ENCODE results near the gene TMC6.
A peak's percentile ranks its signal among the peaks of the same experiment; 100 is the strongest.
"Not testable (repeated sequence)": the region's sequence is repeated elsewhere in the genome, so short reads cannot be mapped to it uniquely, and the experiment has no call there.

TMC6 gene

GRCh38 chr17:78141437-78142118 lies 13.0 kb upstream of the TMC6 start:
- peak overlapping the region; percentile 98 for H2BK12ac ChIP-seq (ENCODE audit: low read length)
- no peak overlapping the region for H2BK5ac ChIP-seq (ENCODE audit: low read length)
- H2AK5ac ChIP-seq (ENCODE audit: low read depth, low read length): peak overlapping the region; percentile 92
- peak overlapping the region; percentile 74 for H3K18ac ChIP-seq (ENCODE audit: low read length)
- H2BK120ac ChIP-seq (ENCODE audit: low read depth, low read length): peak overlapping the region; percentile 91
- H2AFZ ChIP-seq (ENCODE audit: low read length): no peak overlapping the region
- DNase-seq (ENCODE audit: low spot score): no peak
- H4K8ac ChIP-seq (ENCODE audit: low read depth, low read length): no peak overlapping the region
- no peak overlapping the region for H3K4ac ChIP-seq (ENCODE audit: low read length)
- peak overlapping the region; percentile 81 for H2BK15ac ChIP-seq (ENCODE audit: low read length)
- no peak overlapping the region for H3K27ac ChIP-seq (replicated peaks; ENCODE audit: low read length)
- H3K9me3 ChIP-seq (replicated peaks in 1 of 2; ENCODE audit: control insufficient read depth in 2 of 2, insufficient read depth in 1 of 2, low read depth in 1 of 2, low read length in 2 of 2): peaks cover 0 to 2% of the 10 kb centered on the region in 2 donors
- no peak overlapping the region for H4K91ac ChIP-seq (ENCODE audit: low read depth, low read length, poor library complexity)
- peaks cover 3 to 6% of the 10 kb centered on the region in 2 donors for H3K4me1 ChIP-seq (ENCODE audit: control insufficient read depth in 2 of 2, insufficient read depth in 1 of 2, low read depth in 1 of 2, low read length in 2 of 2)
- peaks cover 0 to 36% (median 3%) of the 10 kb centered on the region in 3 experiments for H3K27me3 ChIP-seq (ENCODE audit: control insufficient read depth in 3 of 3, insufficient read depth in 3 of 3, low read depth in 1 of 3, low read length in 3 of 3)
- no peak overlapping the region for H3K4me2 ChIP-seq (ENCODE audit: insufficient read depth, low read length, poor library complexity, severe bottlenecking)
- H3K9ac ChIP-seq (ENCODE audit: low read depth, low read length, poor library complexity): peak overlapping the region; percentile 44
- H3K23ac ChIP-seq (ENCODE audit: low read depth, low read length, poor library complexity): peak overlapping the region; percentile 80
- peaks cover 2% of the 10 kb centered on the region for H3K79me1 ChIP-seq (ENCODE audit: low read depth, low read length)
- no CpG with 5 or more reads among the region's 20 CpGs for WGBS, 2 donors (ENCODE audit: extremely low coverage in 2 of 2, insufficient read length in 2 of 2, insufficient replicate concordance in 1 of 2)
- H3K4me3 ChIP-seq (ENCODE audit: low read length in 2 of 2): no peak overlapping the region
- peak overlapping the region; percentile 94 for H3K14ac ChIP-seq (ENCODE audit: low read length)
- H3K36me3 ChIP-seq (replicated peaks in 1 of 2; ENCODE audit: control insufficient read depth in 2 of 2, insufficient read depth in 2 of 2, low read length in 2 of 2): no peaks in the 10 kb centered on the region

- H3K4ac ChIP-seq (ENCODE audit: low read length): no peak overlapping the region
- WGBS, 2 donors (ENCODE audit: extremely low coverage in 2 of 2, insufficient read length in 2 of 2, insufficient replicate concordance in 1 of 2): no CpG with 5 or more reads among the region's 58 CpGs
- peak overlapping the region; percentile 22 for H2BK12ac ChIP-seq (ENCODE audit: low read length)
- H4K91ac ChIP-seq (ENCODE audit: low read depth, low read length, poor library complexity): no peak overlapping the region
- peak overlapping the region; percentile 95 for H3K18ac ChIP-seq (ENCODE audit: low read length)
- H3K4me2 ChIP-seq (ENCODE audit: insufficient read depth, low read length, poor library complexity, severe bottlenecking): peak overlapping the region; percentile 40
- no peak overlapping the region for H3K14ac ChIP-seq (ENCODE audit: low read length)
- H3K4me3 ChIP-seq (ENCODE audit: low read length in 2 of 2): no peak overlapping the region
- peak overlapping the region; percentile 81 for H2BK15ac ChIP-seq (ENCODE audit: low read length)
- no peak overlapping the region for H3K27ac ChIP-seq (replicated peaks; ENCODE audit: low read length)
- peak; percentile 92 for DNase-seq (ENCODE audit: low spot score)
- no peak overlapping the region for H2BK5ac ChIP-seq (ENCODE audit: low read length)
- peak overlapping the region; percentile 97 for H2AK5ac ChIP-seq (ENCODE audit: low read depth, low read length)
- H3K36me3 ChIP-seq (replicated peaks in 1 of 2; ENCODE audit: control insufficient read depth in 2 of 2, insufficient read depth in 2 of 2, low read length in 2 of 2): no peaks in the 10 kb centered on the region
- H3K9me3 ChIP-seq (replicated peaks in 1 of 2; ENCODE audit: control insufficient read depth in 2 of 2, insufficient read depth in 1 of 2, low read depth in 1 of 2, low read length in 2 of 2): no peaks in the 10 kb centered on the region
- H3K23ac ChIP-seq (ENCODE audit: low read depth, low read length, poor library complexity): peak overlapping the region; percentile 98
- peak overlapping the region; percentile 81 for H2BK120ac ChIP-seq (ENCODE audit: low read depth, low read length)
- peaks cover 3 to 6% of the 10 kb centered on the region in 2 donors for H3K4me1 ChIP-seq (ENCODE audit: control insufficient read depth in 2 of 2, insufficient read depth in 1 of 2, low read depth in 1 of 2, low read length in 2 of 2)
- H3K79me1 ChIP-seq (ENCODE audit: low read depth, low read length): peaks cover 2% of the 10 kb centered on the region
- H3K9ac ChIP-seq (ENCODE audit: low read depth, low read length, poor library complexity): peak overlapping the region; percentile 70
- no peak overlapping the region for H2AFZ ChIP-seq (ENCODE audit: low read length)
- peak overlapping the region; percentile 82 for H4K8ac ChIP-seq (ENCODE audit: low read depth, low read length)
- H3K27me3 ChIP-seq (ENCODE audit: control insufficient read depth in 3 of 3, insufficient read depth in 3 of 3, low read depth in 1 of 3, low read length in 3 of 3): peaks cover 0 to 32% (median 3%) of the 10 kb centered on the region in 3 experiments
Measured at GRCh38 chr17:78140169-78141051, 11.9 kb upstream of the TMC6 start.

GRCh38 chr17:78139861-78140168 lies 11.3 kb upstream of the TMC6 start:
- DNase-seq (ENCODE audit: low spot score): not testable (repeated sequence)
- no CpG with 5 or more reads among the region's 12 CpGs for WGBS, 2 donors (ENCODE audit: extremely low coverage in 2 of 2, insufficient read length in 2 of 2, insufficient replicate concordance in 1 of 2)
- peak overlapping the region; percentile 89 for H2AK5ac ChIP-seq (ENCODE audit: low read depth, low read length)

More at GRCh38 chr17:78139861-78140168, 11.3 kb upstream of the TMC6 start:
- H3K9ac ChIP-seq (ENCODE audit: low read depth, low read length, poor library complexity); H3K27ac ChIP-seq (replicated peaks; ENCODE audit: low read length); H2BK12ac ChIP-seq (ENCODE audit: low read length); H3K4ac ChIP-seq (ENCODE audit: low read length); H4K8ac ChIP-seq (ENCODE audit: low read depth, low read length); H3K4me3 ChIP-seq (ENCODE audit: low read length in 2 of 2); H3K9me3 ChIP-seq (replicated peaks in 1 of 2; ENCODE audit: control insufficient read depth in 2 of 2, insufficient read depth in 1 of 2, low read depth in 1 of 2, low read length in 2 of 2); H2BK120ac ChIP-seq (ENCODE audit: low read depth, low read length); H3K4me2 ChIP-seq (ENCODE audit: insufficient read depth, low read length, poor library complexity, severe bottlenecking); H4K91ac ChIP-seq (ENCODE audit: low read depth, low read length, poor library complexity); H2BK5ac ChIP-seq (ENCODE audit: low read length); H3K36me3 ChIP-seq (replicated peaks in 1 of 2; ENCODE audit: control insufficient read depth in 2 of 2, insufficient read depth in 2 of 2, low read length in 2 of 2); H3K79me1 ChIP-seq (ENCODE audit: low read depth, low read length); H2AFZ ChIP-seq (ENCODE audit: low read length); H3K4me1 ChIP-seq (ENCODE audit: control insufficient read depth in 2 of 2, insufficient read depth in 1 of 2, low read depth in 1 of 2, low read length in 2 of 2); H3K23ac ChIP-seq (ENCODE audit: low read depth, low read length, poor library complexity); H2BK15ac ChIP-seq (ENCODE audit: low read length); H3K14ac ChIP-seq (ENCODE audit: low read length): not testable (repeated sequence)
- Histone ChIP-seq H3K27me3 (ENCODE audit: control insufficient read depth in 3 of 3, insufficient read depth in 3 of 3, low read depth in 1 of 3, low read length in 3 of 3) (peaks cover 0 to 37% (median 3%) of the 10 kb centered on the region in 3 experiments), H3K18ac (ENCODE audit: low read length) (peak overlapping the region; percentile 8)
